GM19397 (cell line): ENCODE results near the gene FBXO31.

ENCODE experiments used
- ATAC-seq: cut with Tn5 transposase; IDR thresholded peaks from one replicate; pipeline ENCODE4 v1.9.1; 2021; ENCODE audit warnings: mild to moderate bottlenecking, moderate library complexity; ENCODE audit not compliant: unreplicated experiment

Gene FBXO31

GRCh38 chr16:87316923-87317749, 66.4 kb downstream of the FBXO31 start, which contains the start of gene C16orf95:
Gene C16orf95 (minus strand): TSS chr16:87317392. CDS start chr16:87317242, 150 bp downstream.
- ATAC-seq = peak; percentile 93

GRCh38 chr16:87316450-87316922, 67.1 kb downstream of the FBXO31 start:
- no peak for ATAC-seq

- no peak for ATAC-seq
Measured at GRCh38 chr16:87314990-87315420, 68.6 kb downstream of the FBXO31 start.

GRCh38 chr16:87312008-87312407, 71.6 kb downstream of the FBXO31 start:
- ATAC-seq = no peak

GRCh38 chr16:87311387-87311786, 72.2 kb downstream of the FBXO31 start:
- ATAC-seq = no peak

- ATAC-seq = no peak
Measured at GRCh38 chr16:87310610-87311009, 73.0 kb downstream of the FBXO31 start.

GRCh38 chr16:87309620-87310525, 73.7 kb downstream of the FBXO31 start:
- ATAC-seq = no peak

- ATAC-seq = no peak
Measured at GRCh38 chr16:87308826-87309225, 74.8 kb downstream of the FBXO31 start.

GRCh38 chr16:87306516-87306915, 77.1 kb downstream of the FBXO31 start:
- ATAC-seq = no peak

GRCh38 chr16:87305505-87306391, 77.8 kb downstream of the FBXO31 start:
- no peak for ATAC-seq

GRCh38 chr16:87304951-87305350, 78.6 kb downstream of the FBXO31 start:
- ATAC-seq = no peak

GRCh38 chr16:87303962-87304521, 79.5 kb downstream of the FBXO31 start:
- ATAC-seq = no peak

- no peak for ATAC-seq
Measured at GRCh38 chr16:87303431-87303930, 80.1 kb downstream of the FBXO31 start.

- no peak for ATAC-seq
Measured at GRCh38 chr16:87298857-87299465, 84.6 kb downstream of the FBXO31 start.

- no peak for ATAC-seq
Measured at GRCh38 chr16:87297918-87298631, 85.5 kb downstream of the FBXO31 start.

GRCh38 chr16:87297407-87297806, 86.2 kb downstream of the FBXO31 start:
- no peak for ATAC-seq

- ATAC-seq = no peak
Measured at GRCh38 chr16:87295661-87296531, 87.7 kb downstream of the FBXO31 start.

GRCh38 chr16:87295259-87295658, 88.3 kb downstream of the FBXO31 start:
- ATAC-seq = no peak
